Activated naive CD4-positive, alpha-beta T cell treated with anti-CD3 and anti-CD28 coated beads, Interleukin-2, amount 50 U/mL, for 24 hours (primary cell): ENCODE results near the gene FASN.

ENCODE experiments used
- H3K27ac Mint-ChIP-seq: one replicate; pipeline ENCODE4 v1.8.0; 2021; ENCODE audit warnings: mild to moderate bottlenecking, mixed read lengths
- H3K27me3 Mint-ChIP-seq: one replicate; pipeline ENCODE4 v1.8.0; 2021; ENCODE audit warnings: mixed read lengths
- H3K36me3 Mint-ChIP-seq: one replicate; pipeline ENCODE4 v1.8.0; 2021; ENCODE audit warnings: mixed read lengths
- H3K4me1 Mint-ChIP-seq: one replicate; pipeline ENCODE4 v1.8.0; 2021; ENCODE audit warnings: mixed read lengths
- H3K4me3 Mint-ChIP-seq: one replicate; pipeline ENCODE4 v1.8.0; 2021; ENCODE audit warnings: mild to moderate bottlenecking, mixed read lengths
- H3K9me3 Mint-ChIP-seq: one replicate; pipeline ENCODE4 v1.8.0; 2021; ENCODE audit warnings: mixed read lengths

The FASN gene

DNA sequence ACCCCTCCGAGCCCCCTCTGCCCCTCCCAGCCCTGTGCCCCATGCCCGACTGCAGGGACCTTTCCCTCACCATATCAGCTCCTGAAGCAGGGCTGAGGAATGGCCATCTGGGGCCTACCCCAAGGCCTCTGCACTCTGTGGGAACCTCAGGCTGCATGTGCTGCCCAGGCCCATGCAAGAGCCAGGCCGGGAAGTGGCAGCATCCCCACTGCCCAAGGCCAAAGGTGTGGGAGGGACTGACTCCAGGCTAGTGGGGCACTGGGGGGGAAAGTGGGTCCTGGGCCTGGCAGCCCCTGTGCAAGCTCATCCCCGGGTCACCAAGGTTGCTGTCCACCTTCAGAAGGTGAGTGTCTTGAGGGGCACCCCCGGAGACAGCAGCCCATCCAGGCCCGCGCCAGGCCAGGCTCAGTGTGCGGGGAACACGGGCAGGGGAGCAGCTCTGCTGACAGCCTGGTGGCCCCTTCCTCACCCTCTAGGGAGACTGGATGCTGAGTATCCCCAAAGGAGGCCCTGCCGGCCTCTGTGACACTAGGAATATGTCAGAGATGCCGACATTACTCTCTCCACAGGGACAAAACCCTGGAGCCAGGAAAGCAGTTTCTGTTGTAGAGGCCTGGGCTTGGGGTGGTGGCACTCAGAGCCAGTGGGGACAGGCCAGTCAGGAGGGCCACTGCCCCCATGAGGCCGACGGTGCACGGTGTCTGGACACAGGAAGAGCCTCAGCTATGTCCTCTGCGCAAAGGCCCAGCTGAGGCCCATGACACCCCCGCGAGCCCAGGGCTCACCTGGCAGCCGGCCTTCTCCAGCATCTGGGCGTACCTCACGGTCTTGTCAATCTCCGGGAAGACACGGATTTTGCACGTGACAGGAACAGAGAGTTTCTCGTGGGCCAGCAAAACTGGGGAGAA, 35.7 kb downstream of the FASN start:
- Mint-ChIP-seq H3K9me3 (no peaks in the 10 kb centered on the region), H3K4me1 (peaks cover 9% of the 10 kb centered on the region), H3K27ac (peak overlapping the region; percentile 55), H3K27me3 (no peaks in the 10 kb centered on the region), H3K36me3 (no peaks in the 10 kb centered on the region), H3K4me3 (no peak overlapping the region)

DNA sequence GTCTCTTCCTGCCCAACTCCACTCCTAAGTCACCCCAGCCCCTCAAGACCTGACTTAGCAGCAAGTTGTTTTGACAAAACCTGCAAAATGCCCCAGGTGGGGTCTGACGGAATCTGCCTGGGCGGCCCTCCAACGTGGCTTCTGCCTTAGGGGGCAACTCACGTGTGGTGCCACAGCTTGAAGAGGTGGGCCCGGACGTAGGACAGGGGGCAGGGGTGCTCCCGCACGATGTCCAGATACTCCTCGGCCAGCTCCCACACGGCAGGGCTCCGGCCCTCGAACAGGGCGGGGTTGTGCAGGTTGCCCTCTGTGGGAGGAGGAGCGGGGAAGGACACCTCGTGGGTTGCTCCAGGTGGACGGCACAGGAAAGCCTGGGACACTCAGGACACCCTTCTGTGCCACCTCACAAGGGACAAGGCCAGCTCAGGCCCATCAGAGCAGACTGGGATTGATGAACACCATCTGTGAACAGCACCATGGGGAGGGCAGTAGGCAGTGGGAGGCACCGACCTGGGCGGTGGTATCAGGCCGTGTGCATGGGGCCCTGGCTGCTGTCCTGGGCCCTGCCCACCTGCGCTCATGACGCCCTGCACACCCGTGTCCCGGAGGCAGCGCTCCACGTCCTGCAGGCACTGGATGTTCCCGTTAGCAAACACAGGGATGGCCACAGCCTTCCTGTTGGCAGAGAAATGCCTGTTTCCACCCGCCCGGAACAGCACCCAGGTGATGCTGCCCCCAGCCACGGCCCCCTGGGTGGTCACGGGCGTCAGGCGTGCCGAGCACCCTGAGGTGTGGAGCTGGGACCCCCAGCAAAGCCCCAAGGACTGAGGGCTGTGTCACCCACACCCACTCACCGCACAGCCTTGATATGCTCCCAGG, 36.8 kb downstream of the FASN start:
- no peaks in the 10 kb centered on the region for H3K27me3 Mint-ChIP-seq
- no peaks in the 10 kb centered on the region for H3K9me3 Mint-ChIP-seq
- H3K27ac Mint-ChIP-seq, result no peak overlapping the region
- H3K4me1 Mint-ChIP-seq, result peaks cover 5% of the 10 kb centered on the region
- no peak overlapping the region for H3K4me3 Mint-ChIP-seq
- no peaks in the 10 kb centered on the region for H3K36me3 Mint-ChIP-seq

DNA sequence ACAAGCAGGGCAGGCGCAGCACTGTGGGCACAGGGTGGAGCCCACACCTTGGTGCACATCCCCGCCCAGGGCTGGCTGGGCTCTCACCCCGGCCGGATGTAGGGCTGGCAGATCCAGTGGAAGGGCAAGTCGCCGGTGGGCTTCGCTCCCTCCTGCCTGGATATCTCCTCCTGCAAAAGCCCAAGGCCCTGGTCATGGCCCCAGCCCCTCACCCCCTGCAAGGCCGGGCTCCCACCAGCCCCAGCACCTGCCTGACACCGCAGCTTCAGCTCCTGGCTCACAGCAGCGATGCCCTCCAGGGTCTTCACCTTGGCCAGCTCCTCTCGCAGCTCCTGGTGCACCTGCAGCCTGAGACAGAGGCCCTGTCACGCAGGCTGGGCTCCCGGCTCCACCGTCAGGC, 37.4 kb downstream of the FASN start:
- Mint-ChIP-seq H3K9me3 (no peaks in the 10 kb centered on the region), H3K27me3 (no peaks in the 10 kb centered on the region), H3K4me3 (no peak overlapping the region), H3K27ac (no peak overlapping the region), H3K36me3 (no peaks in the 10 kb centered on the region), H3K4me1 (peaks cover 3% of the 10 kb centered on the region)

GRCh38 chr17:82060001-82060380, 38.0 kb downstream of the FASN start:
- Mint-ChIP-seq H3K9me3 (no peaks in the 10 kb centered on the region), H3K4me1 (peaks cover 3% of the 10 kb centered on the region), H3K27ac (no peak overlapping the region), H3K36me3 (no peaks in the 10 kb centered on the region), H3K27me3 (no peaks in the 10 kb centered on the region), H3K4me3 (no peak overlapping the region)

DNA sequence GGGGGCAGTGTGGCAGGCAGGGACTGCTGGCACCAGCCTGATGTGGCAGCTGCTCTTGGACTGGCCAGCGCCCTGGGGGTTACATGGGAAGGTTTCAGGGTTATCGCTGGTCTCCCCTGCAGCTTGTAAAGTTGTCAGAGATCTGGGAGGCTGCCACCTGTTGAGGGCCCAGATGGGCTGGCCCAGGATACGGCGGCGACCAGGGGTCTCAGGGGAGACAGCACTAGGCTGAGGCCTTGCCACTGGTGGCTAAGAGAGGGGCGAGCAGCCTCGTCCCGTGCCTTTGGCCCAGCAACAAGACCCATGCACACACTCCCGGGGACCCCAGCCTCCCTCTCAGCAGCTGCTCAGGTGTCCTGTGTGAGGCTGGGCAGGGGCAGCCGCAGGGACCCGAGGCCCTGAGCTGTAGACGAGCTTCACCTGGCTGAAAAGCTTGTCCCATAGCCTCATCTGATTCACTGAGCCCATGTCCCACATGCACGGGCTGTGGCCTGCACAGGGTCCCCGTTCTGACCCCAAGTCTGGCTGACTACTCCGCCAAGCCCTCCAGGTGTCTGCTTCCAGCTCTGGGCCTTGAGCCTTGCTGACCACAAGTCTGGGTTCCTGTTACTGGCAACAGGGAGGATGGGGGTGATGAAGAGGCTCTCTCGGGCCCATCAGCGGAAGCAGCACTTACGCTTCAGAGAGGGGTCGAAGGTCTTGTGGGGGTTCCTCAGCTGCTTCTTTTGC, 38.6 kb downstream of the FASN start:
- H3K4me3 Mint-ChIP-seq, result no peak overlapping the region
- no peaks in the 10 kb centered on the region for H3K27me3 Mint-ChIP-seq
- H3K9me3 Mint-ChIP-seq, result no peaks in the 10 kb centered on the region
- no peak overlapping the region for H3K27ac Mint-ChIP-seq
- no peaks in the 10 kb centered on the region for H3K36me3 Mint-ChIP-seq
- H3K4me1 Mint-ChIP-seq, result peaks cover 3% of the 10 kb centered on the region

DNA sequence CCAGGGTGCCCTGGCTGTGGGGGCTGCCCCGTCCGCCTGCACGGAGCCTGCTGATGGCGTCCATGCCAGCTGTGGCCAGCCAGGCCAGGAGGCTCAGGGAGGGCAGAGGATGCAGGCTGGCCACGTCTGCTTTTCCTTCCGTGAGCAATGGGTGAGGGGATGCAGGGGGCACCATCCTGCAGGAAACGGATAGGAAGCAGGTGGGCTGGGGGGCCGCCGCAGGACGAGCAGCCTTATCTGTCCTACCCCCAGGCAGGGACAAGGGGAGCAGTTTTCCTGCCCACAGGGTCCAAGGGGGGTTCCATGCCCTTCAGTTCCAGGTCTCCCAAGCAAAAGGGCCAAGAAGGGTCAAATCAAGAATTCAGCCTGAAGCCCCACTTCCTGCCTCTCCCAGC, 39.2 kb downstream of the FASN start:
- Mint-ChIP-seq H3K4me3 (no peak overlapping the region), H3K27me3 (no peaks in the 10 kb centered on the region), H3K9me3 (no peaks in the 10 kb centered on the region), H3K36me3 (no peaks in the 10 kb centered on the region), H3K4me1 (peaks cover 3% of the 10 kb centered on the region), H3K27ac (no peak overlapping the region)

DNA sequence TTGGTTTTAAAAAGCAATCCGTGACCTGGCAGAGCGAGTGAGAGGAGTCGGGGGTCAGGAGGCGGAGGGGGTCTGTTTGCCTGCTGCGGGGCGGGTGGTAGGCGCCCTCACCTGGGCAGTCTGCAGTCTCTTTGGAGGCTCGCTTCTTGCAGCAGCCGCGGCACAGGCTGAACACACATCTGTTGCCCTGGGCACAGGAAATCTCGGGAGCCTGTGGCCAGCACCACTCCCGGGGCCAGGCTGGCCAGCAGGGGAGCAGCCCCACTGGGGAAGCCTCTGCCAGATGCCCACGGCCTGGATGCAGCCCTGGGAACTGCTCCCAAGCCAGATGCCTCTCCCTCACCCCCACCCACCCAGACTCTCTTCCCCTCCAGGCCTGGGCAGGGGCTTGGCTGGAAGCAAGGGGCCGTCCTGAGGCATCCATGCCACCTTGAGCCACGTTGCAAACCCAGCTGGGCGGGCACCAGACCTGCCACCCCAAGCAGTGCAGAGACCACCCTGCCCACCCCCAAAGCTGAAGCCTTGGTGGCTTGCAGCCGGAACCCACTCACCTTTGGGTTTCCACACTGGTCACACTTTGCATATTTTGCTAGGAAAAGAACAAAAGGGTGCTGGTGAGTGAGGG, 39.7 kb downstream of the FASN start:
- Mint-ChIP-seq H3K36me3 (no peaks in the 10 kb centered on the region), H3K4me1 (peaks cover 4% of the 10 kb centered on the region), H3K27ac (no peak overlapping the region), H3K9me3 (no peaks in the 10 kb centered on the region), H3K4me3 (no peak overlapping the region), H3K27me3 (no peaks in the 10 kb centered on the region)

GRCh38 chr17:82056729-82057621, 41.1 kb downstream of the FASN start:
- H3K27ac Mint-ChIP-seq, result no peak overlapping the region
- H3K27me3 Mint-ChIP-seq, result no peaks in the 10 kb centered on the region
- no peaks in the 10 kb centered on the region for H3K9me3 Mint-ChIP-seq
- H3K4me3 Mint-ChIP-seq, result no peak overlapping the region
- peaks cover 7% of the 10 kb centered on the region for H3K4me1 Mint-ChIP-seq
- no peaks in the 10 kb centered on the region for H3K36me3 Mint-ChIP-seq

- Mint-ChIP-seq H3K9me3 (no peaks in the 10 kb centered on the region), H3K4me3 (no peak overlapping the region), H3K27ac (no peak overlapping the region)
These were observed 41.9 kb downstream of the FASN start for GRCh38 chr17:82055965-82056728.

DNA sequence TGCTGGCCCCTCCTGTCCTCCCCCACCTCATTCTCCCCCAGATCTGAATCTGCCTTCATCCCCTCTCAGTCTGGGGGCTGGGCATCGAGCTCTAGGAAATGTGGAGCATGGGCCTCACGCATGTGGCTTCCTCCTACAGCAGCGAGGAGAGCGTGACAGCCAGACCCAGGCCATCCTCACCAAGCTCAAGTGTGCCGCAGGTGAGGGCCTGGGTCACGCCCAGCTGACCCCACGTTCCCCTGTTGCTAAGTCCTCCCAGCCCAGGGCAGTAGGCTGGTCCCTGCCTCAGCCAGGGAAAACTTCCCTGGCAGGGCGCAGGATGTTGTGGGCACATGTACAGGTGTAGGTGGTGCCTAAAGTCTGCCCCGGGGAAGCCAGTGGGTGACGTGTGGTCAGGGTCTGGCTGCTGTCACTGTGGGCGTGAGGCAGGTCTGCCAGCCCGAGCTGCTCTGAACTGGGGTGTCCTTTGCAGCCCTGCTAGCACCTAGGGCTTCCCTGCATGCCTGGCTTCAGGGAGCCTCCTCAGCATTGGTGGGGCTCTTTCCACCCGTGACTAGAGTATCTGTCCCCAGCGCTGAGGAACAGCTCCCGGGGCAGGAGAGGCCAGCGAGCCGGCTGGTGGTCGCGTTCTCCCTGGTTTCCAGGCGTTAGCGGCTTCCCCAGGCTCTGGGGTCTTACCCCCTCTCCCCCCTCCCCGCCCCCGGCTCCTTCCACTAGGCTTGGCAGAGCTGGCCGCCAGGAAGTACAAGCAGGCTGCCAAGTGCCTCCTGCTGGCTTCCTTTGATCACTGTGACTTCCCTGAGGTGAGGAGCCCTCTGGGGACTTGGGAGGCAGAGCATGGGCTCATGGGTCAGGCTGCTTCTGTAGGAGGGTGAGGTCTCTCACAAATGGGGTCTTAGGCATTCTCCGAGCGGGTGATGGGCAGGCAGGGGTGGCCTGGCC, 42.7 kb downstream of the FASN start:
- no peak overlapping the region for H3K27ac Mint-ChIP-seq
- no peaks in the 10 kb centered on the region for H3K36me3 Mint-ChIP-seq
- H3K4me1 Mint-ChIP-seq, result peaks cover 14% of the 10 kb centered on the region
- no peak overlapping the region for H3K4me3 Mint-ChIP-seq
- H3K9me3 Mint-ChIP-seq, result no peaks in the 10 kb centered on the region
- no peaks in the 10 kb centered on the region for H3K27me3 Mint-ChIP-seq

More at GRCh38 chr17:82055965-82056728, 41.9 kb downstream of the FASN start:
- Mint-ChIP-seq H3K36me3 (no peaks in the 10 kb centered on the region), H3K27me3 (no peaks in the 10 kb centered on the region), H3K4me1 (peaks cover 7% of the 10 kb centered on the region)

- Mint-ChIP-seq H3K36me3 (no peaks in the 10 kb centered on the region), H3K27me3 (no peaks in the 10 kb centered on the region), H3K27ac (no peak overlapping the region), H3K4me3 (no peak overlapping the region), H3K4me1 (peaks cover 14% of the 10 kb centered on the region), H3K9me3 (no peaks in the 10 kb centered on the region)
These were observed 43.5 kb downstream of the FASN start for GRCh38 chr17:82054351-82055022.

- peak overlapping the region; percentile 81 for H3K4me3 Mint-ChIP-seq
- H3K9me3 Mint-ChIP-seq, result no peaks in the 10 kb centered on the region
- no peaks in the 10 kb centered on the region for H3K36me3 Mint-ChIP-seq
- no peaks in the 10 kb centered on the region for H3K27me3 Mint-ChIP-seq
- peaks cover 14% of the 10 kb centered on the region for H3K4me1 Mint-ChIP-seq
- no peak overlapping the region for H3K27ac Mint-ChIP-seq
These were observed 44.3 kb downstream of the FASN start for GRCh38 chr17:82053556-82054263.
